GM12878 (cell line): ENCODE measurements around the gene ADGRA3. TPM values are rescaled to one million over a fixed set of nuclear protein-coding genes. Genes with fewer than 3 reads are reported as not detected.

ENCODE experiments used
- ATAC-seq: fragments of 200-7000 bp; cut with Tn5 transposase; 3 replicates; pipeline ENCODE4 v1.9.1; 2020; ENCODE audit warnings: mild to moderate bottlenecking, moderate library complexity
- BruUV-seq: library from RNA; stranded (reverse); fragments of 400-500 nt; replicated peaks from 2 replicates; lab custom pipeline; 2021; lab: Mats Ljungman, UMichigan
- CTCF ChIA-PET: fragments of 300-600 bp; sonication (Branson Sonifier 250); formaldehyde crosslinking; extraction: SDS; loops from one replicate; lab custom pipeline; 2021; ENCODE audit warnings: inconsistent platforms; lab: Yijun Ruan, JAX
- POLR2A ChIA-PET: fragments of 350-600 bp; formaldehyde crosslinking; extraction: SDS; loops from one replicate; lab custom pipeline; 2021; ENCODE audit warnings: inconsistent platforms; lab: Charles Lee
- RAD21 ChIA-PET: fragments of 300-600 bp; sonication (Branson Sonifier 250); formaldehyde crosslinking; loops from one replicate; lab custom pipeline; 2023; ENCODE audit warnings: antibody characterized with exemption; ENCODE audit not compliant: unreplicated experiment; lab: Charles Lee
- SMC1A ChIA-PET: fragments of 300-600 bp; sonication (Branson Sonifier 250); formaldehyde crosslinking; loops from one replicate; lab custom pipeline; 2023; ENCODE audit not compliant: unreplicated experiment, uncharacterized antibody; lab: Charles Lee
- DNase-seq: peaks from one replicate; pipeline ENCODE4 v3.0.0-alpha.2; 2011; ENCODE audit warnings: low read depth, low spot score
- FAIRE-seq: peaks from 3 replicates; lab custom pipeline; 2011; peaks lifted over from hg19 to GRCh38; lab: Jason Lieb, UNC
- H2AFZ ChIP-seq: 2 replicates; pipeline ENCODE4 v1.6.0; 2011; ENCODE audit warnings: low read depth, low read length, control low read depth; ENCODE audit not compliant: control insufficient read depth
- H3K27ac ChIP-seq: 2 replicates; pipeline ENCODE4 v1.5.1; 2011; ENCODE audit warnings: control low read depth; ENCODE audit not compliant: control insufficient read depth, insufficient read depth
- H3K27me3 ChIP-seq, 2 experiments: replicated peaks in 1 of 2; 2 replicates each; pipeline versions ENCODE4 v1.6.0 to v1.6.1; 2011; ENCODE audit warnings: low read length in 1 of 2; ENCODE audit not compliant: control insufficient read depth in 2 of 2, insufficient read depth in 2 of 2
- H3K36me3 ChIP-seq, 2 experiments: 2 replicates each; pipeline ENCODE4 v1.5.1; 2011; ENCODE audit warnings: low read length in 1 of 2; ENCODE audit not compliant: control insufficient read depth in 2 of 2, insufficient read depth in 2 of 2
- H3K4me1 ChIP-seq: 2 replicates; pipeline ENCODE4 v1.6.1; 2011; ENCODE audit warnings: mild to moderate bottlenecking, low read length, moderate library complexity, mixed read lengths; ENCODE audit not compliant: control insufficient read depth, insufficient read depth
- H3K4me2 ChIP-seq: 2 replicates; pipeline ENCODE4 v1.6.0; 2011; ENCODE audit warnings: control low read depth; ENCODE audit not compliant: control insufficient read depth, insufficient read depth
- H3K4me3 ChIP-seq: fragments of 200-600 bp; sonication (generic); 2 replicates; pipeline ENCODE4 v1.5.1; 2016
- H3K79me2 ChIP-seq: 2 replicates; pipeline ENCODE4 v1.6.0; 2011; ENCODE audit warnings: low read length; ENCODE audit not compliant: control insufficient read depth, insufficient read depth
- H3K9ac ChIP-seq: 2 replicates; pipeline ENCODE4 v1.8.0; 2011; ENCODE audit warnings: low read length, control low read depth, mixed read lengths; ENCODE audit not compliant: control insufficient read depth, insufficient read depth
- H3K9me3 ChIP-seq: replicated peaks from 3 replicates; pipeline ENCODE4 v1.5.1; 2011; ENCODE audit warnings: mild to moderate bottlenecking, low read length; ENCODE audit not compliant: control insufficient read depth, insufficient read depth
- H4K20me1 ChIP-seq: 2 replicates; pipeline ENCODE4 v1.6.0; 2011; ENCODE audit not compliant: control insufficient read depth, insufficient read depth
- BCL3 ChIP-seq: IDR thresholded peaks from 2 replicates; pipeline ENCODE4 v1.6.1; 2011; ENCODE audit warnings: borderline replicate concordance, low read depth, mild to moderate bottlenecking, moderate library complexity, low read length; ENCODE audit not compliant: insufficient read depth, poor library complexity, severe bottlenecking
- BHLHE40 ChIP-seq, 2 experiments: fragments of 450-650 bp in 1 of 2; IDR thresholded peaks; 2 replicates each; pipeline ENCODE4 v1.6.1; 2011 to 2017; ENCODE audit warnings: low read depth in 2 of 2, borderline replicate concordance in 1 of 2, improper control_type of control experiment in 1 of 2, low read length in 1 of 2, mild to moderate bottlenecking in 1 of 2
- CREM ChIP-seq: IDR thresholded peaks from 2 replicates; pipeline ENCODE4 v1.6.1; 2014; ENCODE audit warnings: antibody characterized with exemption, low read depth
- CTCF ChIP-seq, 3 experiments: IDR thresholded peaks in 2 of 3; conservative IDR thresholded peaks in 1 of 3; 2 replicates each; pipeline ENCODE4 v1.5.1; 2011; ENCODE audit warnings: low read depth in 3 of 3, low read length in 3 of 3, mild to moderate bottlenecking in 3 of 3, control low read depth in 2 of 3, moderate library complexity in 2 of 3, inconsistent platforms in 1 of 3, mixed read lengths in 1 of 3; ENCODE audit not compliant: control insufficient read depth in 2 of 3, insufficient read depth in 1 of 3; ENCODE audit errors: extremely low read depth in 1 of 3
- KLF5 ChIP-seq: fragments of 450-650 bp; IDR thresholded peaks from 2 replicates; pipeline ENCODE4 v1.6.1; 2014; ENCODE audit warnings: mild to moderate bottlenecking; ENCODE audit not compliant: partially characterized antibody
- MTA3 ChIP-seq: IDR thresholded peaks from 2 replicates; pipeline ENCODE4 v1.6.1; 2012; ENCODE audit warnings: low read length, inconsistent platforms, borderline replicate concordance
- RCOR1 ChIP-seq: conservative IDR thresholded peaks from 2 replicates; pipeline ENCODE4 v1.6.1; 2012; ENCODE audit warnings: low read depth, low read length, improper control_type of control experiment
- SP1 ChIP-seq: IDR thresholded peaks from one replicate; pipeline ENCODE4 v1.6.1; 2011; ENCODE audit warnings: low read depth, low read length
- TARDBP ChIP-seq: IDR thresholded peaks from 2 replicates; pipeline ENCODE4 v1.6.1; 2016; ENCODE audit warnings: borderline replicate concordance
- TCF7 ChIP-seq: IDR thresholded peaks from 2 replicates; pipeline ENCODE4 v1.6.1; 2014; ENCODE audit warnings: antibody characterized with exemption, borderline replicate concordance
- ZNF217 ChIP-seq: fragments of 450-650 bp; IDR thresholded peaks from 2 replicates; pipeline ENCODE4 v1.6.1; 2017; ENCODE audit warnings: antibody characterized with exemption, mild to moderate bottlenecking
- ZNF274 ChIP-seq: IDR thresholded peaks from one replicate; pipeline ENCODE4 v1.8.0; 2011; ENCODE audit not compliant: insufficient read length, insufficient read depth
- ZSCAN29 ChIP-seq: fragments of 450-650 bp; IDR thresholded peaks from 2 replicates; pipeline ENCODE4 v1.6.1; 2017; ENCODE audit warnings: mild to moderate bottlenecking, moderate library complexity
- ZZZ3 ChIP-seq: IDR thresholded peaks from 2 replicates; pipeline ENCODE4 v1.6.1; 2011; ENCODE audit warnings: low read depth; ENCODE audit not compliant: control insufficient read depth, insufficient read length
- WGBS: methylation state at CpG from one replicate; pipeline ENCODE4 v1.1.6; 2016; ENCODE audit warnings: low lambda C conversion rate; ENCODE audit not compliant: insufficient replicate concordance, insufficient coverage; ENCODE audit errors: missing lambda C conversion rate; 5-methylcytosine and 5-hydroxymethylcytosine counted together
- in situ Hi-C: fragments of 300-500 bp; cut with MboI; formaldehyde crosslinking; loops from 9 replicates; pipeline ENCODE4 v1.14.3; 2018; ENCODE audit warnings: mixed read lengths
- intact Hi-C: fragments of 100-400 bp; cut with micrococcal nuclease; formaldehyde crosslinking; loops from one replicate; pipeline ENCODE4 v1.14.2; 2022; ENCODE audit not compliant: unreplicated experiment
- polyA plus RNA-seq, 11 experiments: library from polyadenylated mRNA; depleted of rRNA in 4 of 11; unstranded in 6 of 11; stranded (reverse) in 5 of 11; fragments of >200 nt; fragmentation: Nextera tagmentation in 4 of 11; fragmentation: Illumina TruSeq in 1 of 11; extraction: Ambion mirVana in 4 of 11; extraction: Trizol in 1 of 11; gene quantifications; 1 replicate in 1 of 11; 2 replicates in 10 of 11; pipeline versions ENCODE4 v1.2.1 to v1.2.3, GENCODE V29; 2011 to 2016; ENCODE audit warnings: inconsistent platforms in 2 of 11, missing spikeins in 2 of 11, low read depth in 1 of 11
- total RNA-seq, 4 experiments: library from RNA; depleted of rRNA in 3 of 4; stranded (reverse); fragments of >200 nt in 3 of 4; fragmentation: Illumina TruSeq in 1 of 4; extraction: Trizol in 1 of 4; gene quantifications; 2 replicates each; pipeline versions ENCODE4 v1.2.1 to v1.2.3, GENCODE V29; 2013 to 2021

Gene ADGRA3
- total and polyA plus RNA-seq, 10 of the 15 experiments (the other 5 are each of a cell fraction or from before 2014, with no cell fraction given) = 0.24 to 66.2 (median 2.5) TPM

GRCh38 chr4:22512306-22512705, 3.6 kb downstream of the ADGRA3 start:
- Histone ChIP-seq H3K4me3 (no peak overlapping the region), H3K9ac (no peak overlapping the region), H2AFZ (no peak overlapping the region), H3K27ac (no peak overlapping the region), H3K27me3 (peaks cover 0 to 3% of the 10 kb centered on the region in 2 experiments; a peak in 1 of 4 replicates), H3K79me2 (no peaks in the 10 kb centered on the region), H3K4me1 (no peaks in the 10 kb centered on the region), H4K20me1 (no peaks in the 10 kb centered on the region), H3K9me3 (no peaks in the 10 kb centered on the region), H3K36me3 (no peaks in the 10 kb centered on the region), H3K4me2 (no peak overlapping the region)
- no peak for DNase-seq
- ATAC-seq = no peak
- RAD21 ChIA-PET = interaction anchor here (1.7 to 2.0 kb wide), 3 partner anchors 11 to 95 kb away, joined by 6 to 12 read pairs (median 8); no protein-coding TSS in a partner anchor
- in situ Hi-C loops (no loop called here), intact Hi-C loops (loop anchor here (5.0 kb wide), 1 partner anchor 95 kb away; no protein-coding TSS in a partner anchor)
- TF ChIP-seq ZNF217 (no peak), TCF7 (no peak), ZSCAN29 (no peak), BCL3 (no peak)
- CTCF ChIA-PET = interaction anchor here (1.3 kb wide), 1 partner anchor 29 kb away, joined by 3 read pairs; no protein-coding TSS in a partner anchor
- no peak for FAIRE-seq
- no TSS peak for BruUV-seq
- SMC1A ChIA-PET = interaction anchor here (1.1 to 4.8 kb wide), 6 partner anchors 11 to 95 kb away, joined by 3 to 33 read pairs (median 5); no protein-coding TSS in a partner anchor
- WGBS = 22% methylated on average over 2 of the region's 2 CpGs
- POLR2A ChIA-PET = interaction anchor here (1.5 kb wide), 1 partner anchor 30 kb away, joined by 5 read pairs; no protein-coding TSS in a partner anchor

- in situ Hi-C loops (no loop called here), intact Hi-C loops (loop anchor here (5.0 kb wide), 1 partner anchor 93 kb away; no protein-coding TSS in a partner anchor)
- Histone ChIP-seq H3K4me3 (no peak overlapping the region), H3K79me2 (no peaks in the 10 kb centered on the region), H3K27ac (no peak overlapping the region), H3K36me3 (no peaks in the 10 kb centered on the region), H2AFZ (no peak overlapping the region), H3K9me3 (no peaks in the 10 kb centered on the region), H4K20me1 (no peaks in the 10 kb centered on the region), H3K27me3 (peaks cover 0 to 3% of the 10 kb centered on the region in 2 experiments; a peak in 1 of 4 replicates), H3K4me2 (no peak overlapping the region), H3K4me1 (no peaks in the 10 kb centered on the region), H3K9ac (no peak overlapping the region)
- BruUV-seq = no TSS peak
- ATAC-seq (no peak), FAIRE-seq (no peak), DNase-seq (no peak)
- ChIA-PET CTCF (no interaction called here), POLR2A (interaction anchor here (0.5 to 1.5 kb wide), 3 partner anchors 13 to 28 kb away, joined by 3 to 5 read pairs (median 5); no protein-coding TSS in a partner anchor), RAD21 (interaction anchor here (1.0 to 2.0 kb wide), 4 partner anchors 9 to 96 kb away, joined by 4 to 12 read pairs (median 7); no protein-coding TSS in a partner anchor), SMC1A (interaction anchor here (1.0 to 4.8 kb wide), 3 partner anchors 9 to 96 kb away, joined by 3 to 33 read pairs (median 8); no protein-coding TSS in a partner anchor)
- WGBS = 0% methylated on average over 1 of the region's 1 CpG
- no peak for TF ChIP-seq KLF5
- no peak for TF ChIP-seq MTA3
- TF ChIP-seq RCOR1 = no peak
- TF ChIP-seq ZZZ3 = no peak
- TF ChIP-seq CREM = no peak
- no peak for TF ChIP-seq TARDBP
- TF ChIP-seq ZNF274 = no peak
- TF ChIP-seq BHLHE40 (IDR thresholded peaks at IDR 0.05; ENCODE audit: borderline replicate concordance in 1 of 2, low read depth in 2 of 2, low read length in 1 of 2) = no peak
- TF ChIP-seq SP1 = no peak
- TF ChIP-seq CTCF (IDR thresholded peaks at IDR 0.05 in 2 of 3, conservative IDR thresholded peaks at IDR 0.05 in 1 of 3; ENCODE audit: control insufficient read depth in 2 of 3, extremely low read depth in 1 of 3, insufficient read depth in 1 of 3, low read depth in 3 of 3, low read length in 3 of 3) = no peak
Measured at GRCh38 chr4:22510750-22511149, 5.1 kb downstream of the ADGRA3 start.
